Measurements from ENCODE around the gene GSTA2. TPM values are rescaled to one million over a fixed set of nuclear protein-coding genes. Genes with fewer than 3 reads are reported as not detected.
A peak's percentile ranks its signal among the peaks of the same experiment; 100 is the strongest.

Gene GSTA2
- total RNA-seq, 1 donor from 2014 or later, result not detected

DNA sequence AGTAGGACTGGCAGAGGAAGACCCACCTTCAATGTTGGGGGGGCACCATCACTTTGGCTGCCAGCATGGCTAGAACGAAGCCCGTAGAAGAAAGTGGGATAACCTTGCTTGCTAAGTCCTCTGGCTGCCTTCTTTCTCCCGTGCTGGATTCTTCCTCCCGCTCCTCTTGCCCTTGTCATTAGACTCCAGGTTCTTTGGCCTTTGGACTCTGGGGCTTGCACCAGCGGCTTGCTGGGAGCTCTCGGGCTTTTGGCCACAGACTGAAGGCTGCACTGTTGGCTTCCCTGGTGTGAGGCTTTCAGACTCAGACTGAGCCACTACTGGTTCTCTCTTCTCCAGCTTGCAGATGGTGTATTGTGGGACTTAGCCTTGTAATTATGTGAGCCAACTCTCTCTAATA is 28.2 kb downstream of the GSTA2 start:
- Mint-ChIP-seq H3K27me3 (ENCODE audit: low read depth) (no peaks in the 10 kb centered on the region), H3K36me3 (ENCODE audit: low read depth) (no peaks in the 10 kb centered on the region), H3K4me3 (no peak overlapping the region), H3K9me3 (no peaks in the 10 kb centered on the region), H3K4me1 (peaks cover 22% of the 10 kb centered on the region), H3K27ac (ENCODE audit: unreplicated experiment) (no peak overlapping the region)
- no peak for DNase-seq (ENCODE audit: low read depth, low spot score)
- TF ChIP-seq, protein P1, sequence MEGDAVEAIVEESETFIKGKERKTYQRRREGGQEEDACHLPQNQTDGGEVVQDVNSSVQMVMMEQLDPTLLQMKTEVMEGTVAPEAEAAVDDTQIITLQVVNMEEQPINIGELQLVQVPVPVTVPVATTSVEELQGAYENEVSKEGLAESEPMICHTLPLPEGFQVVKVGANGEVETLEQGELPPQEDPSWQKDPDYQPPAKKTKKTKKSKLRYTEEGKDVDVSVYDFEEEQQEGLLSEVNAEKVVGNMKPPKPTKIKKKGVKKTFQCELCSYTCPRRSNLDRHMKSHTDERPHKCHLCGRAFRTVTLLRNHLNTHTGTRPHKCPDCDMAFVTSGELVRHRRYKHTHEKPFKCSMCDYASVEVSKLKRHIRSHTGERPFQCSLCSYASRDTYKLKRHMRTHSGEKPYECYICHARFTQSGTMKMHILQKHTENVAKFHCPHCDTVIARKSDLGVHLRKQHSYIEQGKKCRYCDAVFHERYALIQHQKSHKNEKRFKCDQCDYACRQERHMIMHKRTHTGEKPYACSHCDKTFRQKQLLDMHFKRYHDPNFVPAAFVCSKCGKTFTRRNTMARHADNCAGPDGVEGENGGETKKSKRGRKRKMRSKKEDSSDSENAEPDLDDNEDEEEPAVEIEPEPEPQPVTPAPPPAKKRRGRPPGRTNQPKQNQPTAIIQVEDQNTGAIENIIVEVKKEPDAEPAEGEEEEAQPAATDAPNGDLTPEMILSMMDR (conservative IDR thresholded peaks at IDR 0.05), result no peak

DNA sequence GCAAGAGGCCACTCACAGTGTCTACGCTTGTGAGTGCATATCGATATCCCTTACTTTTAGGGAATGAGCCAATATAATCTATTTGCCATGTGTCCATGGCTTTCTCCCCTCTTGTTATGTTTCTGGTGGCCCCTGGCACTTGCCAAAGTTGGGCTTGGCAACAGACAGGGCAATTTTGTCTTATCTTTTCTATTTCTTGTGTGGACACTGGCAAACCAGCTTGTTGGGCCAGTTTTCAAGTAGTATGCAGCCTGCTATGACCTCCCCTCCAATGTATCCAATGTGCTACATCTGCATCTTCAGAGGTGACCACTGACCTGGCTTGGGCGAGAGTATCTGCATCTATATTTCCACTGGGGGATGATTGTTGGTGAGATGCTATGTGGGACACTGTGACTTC is 29.2 kb downstream of the GSTA2 start:
- TF ChIP-seq, protein P1 (conservative IDR thresholded peaks at IDR 0.05), result no peak
- H3K9me3 Mint-ChIP-seq, result no peaks in the 10 kb centered on the region
- DNase-seq (ENCODE audit: low read depth, low spot score), result no peak
- peaks cover 22% of the 10 kb centered on the region for H3K4me1 Mint-ChIP-seq
- H3K4me3 Mint-ChIP-seq, result no peak overlapping the region
- no peaks in the 10 kb centered on the region for H3K27me3 Mint-ChIP-seq (ENCODE audit: low read depth)
- H3K36me3 Mint-ChIP-seq (ENCODE audit: low read depth), result no peaks in the 10 kb centered on the region
- H3K27ac Mint-ChIP-seq (ENCODE audit: unreplicated experiment), result peak overlapping the region; percentile 13

- no peaks in the 10 kb centered on the region for H3K27me3 Mint-ChIP-seq (ENCODE audit: low read depth)
- no peak for DNase-seq (ENCODE audit: low read depth, low spot score)
- no peak overlapping the region for H3K4me3 Mint-ChIP-seq
- H3K4me1 Mint-ChIP-seq, result peaks cover 22% of the 10 kb centered on the region
- H3K27ac Mint-ChIP-seq (ENCODE audit: unreplicated experiment), result no peak overlapping the region
- H3K9me3 Mint-ChIP-seq, result no peaks in the 10 kb centered on the region
- no peaks in the 10 kb centered on the region for H3K36me3 Mint-ChIP-seq (ENCODE audit: low read depth)
- TF ChIP-seq, protein P1 (conservative IDR thresholded peaks at IDR 0.05), result no peak
Observed at GRCh38 chr6:52733172-52733571, 30.1 kb downstream of the GSTA2 start.

DNA sequence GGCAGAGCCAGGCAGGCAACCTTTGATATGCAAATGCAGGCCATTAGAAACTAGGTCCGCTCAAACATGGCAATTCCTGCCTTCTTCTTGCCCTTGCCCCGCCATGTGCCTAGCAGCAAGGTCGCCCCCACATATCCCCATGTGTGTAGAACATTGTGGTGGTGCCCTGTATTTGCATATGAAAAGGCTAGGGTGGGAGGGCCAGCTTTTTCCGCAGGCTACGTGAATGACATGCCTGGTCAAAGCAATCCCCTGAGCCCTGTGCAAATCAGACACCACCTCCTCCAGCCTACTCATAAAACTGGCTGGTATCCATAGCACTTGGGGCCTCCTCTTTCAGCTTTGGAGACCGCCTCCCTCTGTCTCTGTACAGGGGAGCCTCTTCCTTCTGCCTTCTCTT is 31.6 kb downstream of the GSTA2 start:
- peak overlapping the region; percentile 25 for H3K4me3 Mint-ChIP-seq

GRCh38 chr6:52729576-52729975 is 33.7 kb downstream of the GSTA2 start:
- DNase-seq (ENCODE audit: low read depth, low spot score), result no peak
- H3K27ac Mint-ChIP-seq (ENCODE audit: unreplicated experiment), result no peak overlapping the region
- no peaks in the 10 kb centered on the region for H3K36me3 Mint-ChIP-seq (ENCODE audit: low read depth)
- H3K4me1 Mint-ChIP-seq, result peaks cover 26% of the 10 kb centered on the region
- TF ChIP-seq, protein P1 (conservative IDR thresholded peaks at IDR 0.05), result no peak
- H3K27me3 Mint-ChIP-seq (ENCODE audit: low read depth), result no peaks in the 10 kb centered on the region
- no peaks in the 10 kb centered on the region for H3K9me3 Mint-ChIP-seq
- H3K4me3 Mint-ChIP-seq, result no peak overlapping the region

More for the DNA sequence above, 31.6 kb downstream of the GSTA2 start:
- TF ChIP-seq, protein P1 (conservative IDR thresholded peaks at IDR 0.05), result no peak
- DNase-seq (ENCODE audit: low read depth, low spot score), result peak; percentile 32
- Mint-ChIP-seq H3K36me3 (ENCODE audit: low read depth) (no peaks in the 10 kb centered on the region), H3K27me3 (ENCODE audit: low read depth) (no peaks in the 10 kb centered on the region), H3K4me1 (peaks cover 22% of the 10 kb centered on the region), H3K27ac (ENCODE audit: unreplicated experiment) (no peak overlapping the region), H3K9me3 (no peaks in the 10 kb centered on the region)

DNA sequence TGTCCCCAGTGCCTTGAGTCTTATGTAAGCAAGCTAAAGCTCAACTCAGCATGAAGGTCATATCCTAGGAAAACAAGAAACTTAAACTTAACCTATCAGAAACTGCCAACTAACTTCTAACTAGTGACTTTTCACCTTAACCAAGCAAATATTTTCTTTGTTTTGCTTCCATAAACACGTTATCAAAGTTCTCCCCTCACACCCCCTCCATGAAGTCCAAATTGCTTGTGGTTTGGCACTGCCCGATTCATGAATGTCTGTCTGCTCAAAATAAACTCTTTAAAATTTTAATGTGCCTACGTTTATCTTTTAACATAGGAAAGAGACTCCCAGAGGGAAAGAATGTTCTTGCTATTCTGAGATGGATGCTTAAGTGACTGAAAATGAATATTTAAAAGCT is 34.9 kb downstream of the GSTA2 start:
- Mint-ChIP-seq H3K27me3 (ENCODE audit: low read depth) (no peaks in the 10 kb centered on the region), H3K4me3 (no peak overlapping the region), H3K9me3 (peaks cover 3% of the 10 kb centered on the region), H3K36me3 (ENCODE audit: low read depth) (no peaks in the 10 kb centered on the region), H3K4me1 (peaks cover 26% of the 10 kb centered on the region), H3K27ac (ENCODE audit: unreplicated experiment) (no peak overlapping the region)
- no peak for DNase-seq (ENCODE audit: low read depth, low spot score)
- TF ChIP-seq, protein P1 (conservative IDR thresholded peaks at IDR 0.05), result no peak
